HepG2 (cell line): ENCODE measurements around the gene ATRN. TPM values are rescaled to one million over a fixed set of nuclear protein-coding genes. Genes with fewer than 3 reads are reported as not detected.
A peak's percentile ranks its signal among the peaks of the same experiment; 100 is the strongest.

Experiments
- ATF2 ChIP-seq: sonication (generic); formaldehyde crosslinking; IDR thresholded peaks from 2 replicates; pipeline ENCODE4 v1.4.0; 2020; ENCODE audit warnings: missing genetic modification reagents
- BRCA1 ChIP-seq: sonication (generic); formaldehyde crosslinking; IDR thresholded peaks from 2 replicates; pipeline ENCODE4 v1.4.0; 2020; ENCODE audit warnings: missing genetic modification reagents
- JUN ChIP-seq: sonication (generic); formaldehyde crosslinking; IDR thresholded peaks from 2 replicates; pipeline ENCODE4 v1.4.0; 2020; ENCODE audit warnings: mild to moderate bottlenecking, missing genetic modification reagents
- KDM5A ChIP-seq: fragments of 200-600 bp; sonication (generic); IDR thresholded peaks from 2 replicates; pipeline ENCODE4 v1.7.0; 2018; ENCODE audit warnings: antibody characterized with exemption, mild to moderate bottlenecking, low read length, borderline replicate concordance
- MATR3 ChIP-seq: sonication (generic); formaldehyde crosslinking; IDR thresholded peaks from 2 replicates; pipeline ENCODE4 v1.4.0; 2020; ENCODE audit warnings: missing genetic modification reagents
- MBD4 ChIP-seq: IDR thresholded peaks from 2 replicates; pipeline ENCODE4 v1.6.1; 2012; ENCODE audit warnings: low read length, inconsistent platforms, borderline replicate concordance
- MIXL1 ChIP-seq: IDR thresholded peaks from 2 replicates; pipeline ENCODE4 v1.6.1; 2016
- MLXIP ChIP-seq: sonication (generic); formaldehyde crosslinking; IDR thresholded peaks from 2 replicates; pipeline ENCODE4 v1.9.0; 2021; ENCODE audit warnings: missing genetic modification reagents, borderline replicate concordance
- NCOR1 ChIP-seq: fragments of 200-600 bp; sonication (generic); IDR thresholded peaks from 2 replicates; pipeline ENCODE4 v1.7.0; 2017; ENCODE audit warnings: antibody characterized with exemption, low read length, borderline replicate concordance
- PBX2 ChIP-seq: IDR thresholded peaks from 2 replicates; pipeline ENCODE4 v1.6.1; 2016; ENCODE audit warnings: control low read depth
- PCBP1 ChIP-seq: fragments of 200-400 bp; formaldehyde crosslinking; IDR thresholded peaks from 2 replicates; pipeline ENCODE4 v1.6.1; 2017; ENCODE audit warnings: mild to moderate bottlenecking, low read depth, low read length, borderline replicate concordance
- PHF8 ChIP-seq: sonication (generic); formaldehyde crosslinking; IDR thresholded peaks from 2 replicates; pipeline ENCODE4 v1.5.0; 2020; ENCODE audit warnings: missing genetic modification reagents
- PITX1 ChIP-seq: sonication (generic); formaldehyde crosslinking; IDR thresholded peaks from 2 replicates; pipeline ENCODE4 v1.5.1; 2020; ENCODE audit warnings: mild to moderate bottlenecking, missing genetic modification reagents
- RARG ChIP-seq: sonication (generic); formaldehyde crosslinking; IDR thresholded peaks from 2 replicates; pipeline ENCODE4 v1.4.0; 2020; ENCODE audit warnings: low read depth, mild to moderate bottlenecking, missing genetic modification reagents
- RXRB ChIP-seq: IDR thresholded peaks from 2 replicates; pipeline ENCODE4 v1.6.1; 2016; ENCODE audit warnings: borderline replicate concordance, missing genetic modification reagents, missing compliant biosample characterization
- SAP130 ChIP-seq: IDR thresholded peaks from 2 replicates; pipeline ENCODE4 v1.6.1; 2016; ENCODE audit warnings: low read depth
- SOX13 ChIP-seq, 3 experiments: fragments of 450-650 bp in 1 of 3; sonication (generic) in 1 of 3; formaldehyde crosslinking in 1 of 3; IDR thresholded peaks in 2 of 3; conservative IDR thresholded peaks in 1 of 3; 2 replicates each; pipeline versions ENCODE4 v1.5.0 to v1.6.1; 2016 to 2020; ENCODE audit warnings: antibody characterized with exemption in 1 of 3, mild to moderate bottlenecking in 1 of 3, missing compliant biosample characterization in 1 of 3, missing genetic modification reagents in 1 of 3, moderate library complexity in 1 of 3
- ZBTB3 ChIP-seq: sonication (generic); formaldehyde crosslinking; IDR thresholded peaks from 2 replicates; pipeline ENCODE4 v1.4.0; 2020; ENCODE audit warnings: low read depth, mild to moderate bottlenecking, moderate library complexity, missing genetic modification reagents, borderline replicate concordance
- ZFP91 ChIP-seq: sonication (generic); formaldehyde crosslinking; IDR thresholded peaks from 2 replicates; pipeline ENCODE4 v1.9.0; 2022; ENCODE audit warnings: missing genetic modification reagents, mild to moderate bottlenecking, borderline replicate concordance
- ZNF264 ChIP-seq: sonication (generic); formaldehyde crosslinking; IDR thresholded peaks from 2 replicates; pipeline ENCODE4 v1.4.0; 2020; ENCODE audit warnings: missing genetic modification reagents
- ZNF354B ChIP-seq: sonication (generic); formaldehyde crosslinking; IDR thresholded peaks from 2 replicates; pipeline ENCODE4 v1.8.0; 2022; ENCODE audit warnings: mild to moderate bottlenecking, missing genetic modification reagents
- ZNF446 ChIP-seq: sonication (generic); formaldehyde crosslinking; IDR thresholded peaks from 2 replicates; pipeline ENCODE4 v1.5.0; 2020; ENCODE audit warnings: mild to moderate bottlenecking, missing genetic modification reagents
- ZNF550 ChIP-seq: sonication (generic); formaldehyde crosslinking; IDR thresholded peaks from 2 replicates; pipeline ENCODE4 v1.4.0; 2020; ENCODE audit warnings: mild to moderate bottlenecking, missing genetic modification reagents, borderline replicate concordance
- ZNF773 ChIP-seq: sonication (generic); formaldehyde crosslinking; IDR thresholded peaks from 2 replicates; pipeline ENCODE4 v1.4.0; 2020; ENCODE audit warnings: missing genetic modification reagents, borderline replicate concordance
- ZNF879 ChIP-seq: sonication (generic); formaldehyde crosslinking; IDR thresholded peaks from 2 replicates; pipeline ENCODE4 v1.8.1; 2023; ENCODE audit warnings: missing genetic modification reagents
- polyA plus RNA-seq, 8 experiments: library from polyadenylated mRNA; depleted of rRNA in 3 of 8; stranded (reverse) in 7 of 8; unstranded in 1 of 8; fragments of >200 nt; fragmentation: Illumina TruSeq in 4 of 8; extraction: Trizol in 4 of 8; gene quantifications; 2 replicates each; pipeline versions ENCODE4 v1.2.1 to v1.2.3, GENCODE V29; 2011 to 2016; ENCODE audit warnings: low read depth in 4 of 8, missing spikeins in 1 of 8, mixed read lengths in 1 of 8; ENCODE audit not compliant: insufficient read depth in 1 of 8
- total RNA-seq, 5 experiments: library from RNA; depleted of rRNA; stranded (reverse); fragments of >200 nt; fragmentation: Illumina TruSeq; extraction: Trizol; gene quantifications; 2 replicates each; pipeline ENCODE4 v1.2.3, GENCODE V29; 2016; ENCODE audit warnings: low read depth in 1 of 5

ATRN gene
- total and polyA plus RNA-seq, 2 of the 13 experiments (the other 11 are each of a cell fraction or from before 2014, with no cell fraction given) = 44.2 to 81.1 TPM

- TF ChIP-seq ZFP91 (CRISPR knock-in tag) (no peak), BRCA1 (CRISPR knock-in tag) (no peak), RARG (CRISPR knock-in tag) (no peak), ZBTB3 (no peak), ZNF354B (CRISPR knock-in tag) (no peak), NCOR1 (no peak), JUN (CRISPR knock-in tag) (no peak), KDM5A (no peak), RXRB (peak; percentile 51; the same call in 1 of the 2 replicates), ATF2 (CRISPR knock-in tag) (no peak), ZNF879 (no peak), PBX2 (CRISPR knock-in tag) (no peak), MLXIP (CRISPR knock-in tag) (no peak), MATR3 (CRISPR knock-in tag) (no peak), PHF8 (no peak), SAP130 (CRISPR knock-in tag) (peak; percentile 48), MIXL1 (CRISPR knock-in tag) (0 out of 2 replicates have a peak, but pooled peaks have one; percentile 44), PITX1 (peak; percentile 66; the same call in 1 of the 2 replicates), ZNF773 (CRISPR knock-in tag) (no peak), ZNF550 (CRISPR knock-in tag) (no peak), MBD4 (no peak), SOX13 (IDR thresholded peaks at IDR 0.05) (no peak), SOX13 (CRISPR knock-in tag; conservative IDR thresholded peaks at IDR 0.05 in 1 of 2, IDR thresholded peaks at IDR 0.05 in 1 of 2) (0 out of 4 replicates have a peak, but pooled peaks of 1 of the 2 experiments have one; percentile 20), ZNF264 (no peak), PCBP1 (no peak), ZNF446 (CRISPR knock-in tag) (no peak)
These were observed 38.0 kb upstream of the ATRN start (continued) for GRCh38 chr20:3432844-3433243.
